ENCODE results near the gene ADH1C. TPM values are rescaled to one million over a fixed set of nuclear protein-coding genes. Genes with fewer than 3 reads are reported as not detected.
"Not testable (repeated sequence)": the region's sequence is repeated elsewhere in the genome, so short reads cannot be mapped to it uniquely, and the experiment has no call there.

The ADH1C gene
- total RNA-seq, 2 experiments from 2014 or later: not detected

DNA sequence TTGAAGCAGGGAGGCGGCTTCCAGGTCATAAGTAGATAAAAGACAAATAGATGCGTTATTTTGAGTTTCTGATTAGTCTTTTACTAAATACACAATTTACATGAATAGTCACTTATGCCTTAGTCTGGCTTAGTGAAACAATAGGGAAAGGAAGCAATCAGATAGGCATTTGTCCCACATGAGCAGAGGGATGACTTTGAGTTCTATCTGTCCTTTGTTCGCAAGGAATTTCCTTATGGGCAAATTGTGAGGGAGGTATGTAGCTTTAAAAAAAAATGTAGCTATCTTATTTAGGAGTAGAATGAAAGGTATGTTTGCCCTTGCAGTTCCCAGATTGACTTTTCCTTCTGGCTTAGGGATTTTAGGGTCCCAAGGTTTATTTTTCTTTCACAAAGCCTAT is 26.3 kb upstream of the ADH1C start:
- Histone ChIP-seq H3K27me3 (ENCODE audit: control insufficient read depth in 1 of 2, insufficient read depth in 2 of 2, low read length in 2 of 2) (no peaks in the 10 kb centered on the region), H3K4me1 (ENCODE audit: insufficient read depth, low read length) (no peaks in the 10 kb centered on the region), H3K27ac (ENCODE audit: low read depth in 1 of 2, low read length in 2 of 2) (no peak overlapping the region), H3K4me3 (ENCODE audit: low read length) (no peak overlapping the region), H3K36me3 (ENCODE audit: insufficient read depth, low read length) (no peaks in the 10 kb centered on the region), H3K9me3 (ENCODE audit: control insufficient read depth in 1 of 2, insufficient read depth in 1 of 2, low read length in 2 of 2) (peaks cover 0 to 4% of the 10 kb centered on the region in 2 experiments)
- Mint-ChIP-seq H3K4me1 (ENCODE audit: low read depth) (no peaks in the 10 kb centered on the region), H3K4me3 (no peak overlapping the region), H3K9me3 (peaks cover 3% of the 10 kb centered on the region), H3K36me3 (ENCODE audit: low read depth) (no peaks in the 10 kb centered on the region), H3K27me3 (peaks cover 24% of the 10 kb centered on the region), H3K27ac (no peak overlapping the region)
- intact Hi-C loops (cut with DNase I, micrococcal nuclease): no loop called here
- DNase-seq (no peak), ATAC-seq (ENCODE audit: poor library complexity) (no peak)
- POLR2A ChIA-PET: no interaction called here
- TF ChIP-seq, protein P1, sequence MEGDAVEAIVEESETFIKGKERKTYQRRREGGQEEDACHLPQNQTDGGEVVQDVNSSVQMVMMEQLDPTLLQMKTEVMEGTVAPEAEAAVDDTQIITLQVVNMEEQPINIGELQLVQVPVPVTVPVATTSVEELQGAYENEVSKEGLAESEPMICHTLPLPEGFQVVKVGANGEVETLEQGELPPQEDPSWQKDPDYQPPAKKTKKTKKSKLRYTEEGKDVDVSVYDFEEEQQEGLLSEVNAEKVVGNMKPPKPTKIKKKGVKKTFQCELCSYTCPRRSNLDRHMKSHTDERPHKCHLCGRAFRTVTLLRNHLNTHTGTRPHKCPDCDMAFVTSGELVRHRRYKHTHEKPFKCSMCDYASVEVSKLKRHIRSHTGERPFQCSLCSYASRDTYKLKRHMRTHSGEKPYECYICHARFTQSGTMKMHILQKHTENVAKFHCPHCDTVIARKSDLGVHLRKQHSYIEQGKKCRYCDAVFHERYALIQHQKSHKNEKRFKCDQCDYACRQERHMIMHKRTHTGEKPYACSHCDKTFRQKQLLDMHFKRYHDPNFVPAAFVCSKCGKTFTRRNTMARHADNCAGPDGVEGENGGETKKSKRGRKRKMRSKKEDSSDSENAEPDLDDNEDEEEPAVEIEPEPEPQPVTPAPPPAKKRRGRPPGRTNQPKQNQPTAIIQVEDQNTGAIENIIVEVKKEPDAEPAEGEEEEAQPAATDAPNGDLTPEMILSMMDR (IDR thresholded peaks at IDR 0.05): no peak
- CTCF ChIA-PET: no interaction called here

DNA sequence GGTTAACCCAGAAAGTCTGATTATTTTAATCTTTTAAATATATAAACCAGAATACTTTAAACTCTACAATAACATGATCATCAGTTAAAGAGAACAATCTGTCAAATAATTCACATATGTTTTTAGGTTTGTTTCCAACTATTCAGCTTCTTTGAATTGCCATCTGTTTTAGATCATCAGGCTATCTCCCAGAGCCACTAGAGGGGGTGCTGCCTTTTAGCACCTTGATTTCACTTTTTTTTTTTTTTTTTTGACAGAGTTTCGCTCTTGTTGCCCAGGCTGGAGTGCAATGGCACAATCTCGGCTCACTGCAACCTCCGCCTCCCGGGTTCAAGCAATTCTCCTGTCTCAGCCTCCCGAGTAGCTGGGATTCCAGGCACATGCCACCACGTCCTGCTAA is 24.8 kb upstream of the ADH1C start:
- H3K4me3 Mint-ChIP-seq; H3K9me3 ChIP-seq (ENCODE audit: control insufficient read depth in 1 of 2, insufficient read depth in 1 of 2, low read length in 2 of 2); POLR2A ChIA-PET; H3K27me3 ChIP-seq (ENCODE audit: control insufficient read depth in 1 of 2, insufficient read depth in 2 of 2, low read length in 2 of 2); H3K4me3 ChIP-seq (ENCODE audit: low read length); DNase-seq; H3K36me3 ChIP-seq (ENCODE audit: insufficient read depth, low read length); H3K9me3 Mint-ChIP-seq; H3K27ac ChIP-seq (ENCODE audit: low read depth in 1 of 2, low read length in 2 of 2); H3K4me1 Mint-ChIP-seq (ENCODE audit: low read depth); ATAC-seq (ENCODE audit: poor library complexity); H3K36me3 Mint-ChIP-seq (ENCODE audit: low read depth); intact Hi-C loops (cut with DNase I, micrococcal nuclease); H3K4me1 ChIP-seq (ENCODE audit: insufficient read depth, low read length); H3K27ac Mint-ChIP-seq: not testable (repeated sequence)
- CTCF ChIA-PET: interaction anchor here (0.6 to 0.7 kb wide), 2 partner anchors 12 to 14 kb away, joined by 3 read pairs; no protein-coding TSS in a partner anchor
- peaks cover 24% of the 10 kb centered on the region for H3K27me3 Mint-ChIP-seq

DNA sequence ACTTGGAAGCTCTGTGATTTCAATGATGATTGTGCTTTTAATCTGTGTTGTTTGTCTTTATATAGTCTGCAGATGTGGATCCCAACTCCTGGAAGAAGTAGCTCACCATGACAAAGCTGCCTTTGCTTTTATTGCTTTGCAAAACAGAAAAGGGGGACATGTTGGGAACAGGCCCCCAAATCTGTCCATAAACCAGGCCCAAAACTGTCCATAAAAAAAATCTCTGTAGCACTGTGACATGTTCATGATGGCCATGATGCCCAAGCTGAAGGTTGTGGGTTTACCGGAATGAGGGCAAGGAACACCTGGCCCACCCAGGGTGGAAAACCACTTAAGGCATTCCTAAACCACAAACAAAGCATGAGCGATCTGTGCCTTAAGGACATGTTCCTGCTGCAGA is 19.9 kb upstream of the ADH1C start:
- ATAC-seq (ENCODE audit: poor library complexity); H3K4me3 Mint-ChIP-seq; H3K9me3 Mint-ChIP-seq; CTCF ChIA-PET; H3K4me1 ChIP-seq (ENCODE audit: insufficient read depth, low read length); H3K27ac ChIP-seq (ENCODE audit: low read depth in 1 of 2, low read length in 2 of 2); H3K9me3 ChIP-seq (ENCODE audit: control insufficient read depth in 1 of 2, insufficient read depth in 1 of 2, low read length in 2 of 2); DNase-seq; POLR2A ChIA-PET; H3K27ac Mint-ChIP-seq; H3K36me3 Mint-ChIP-seq (ENCODE audit: low read depth); intact Hi-C loops (cut with DNase I, micrococcal nuclease); H3K4me3 ChIP-seq (ENCODE audit: low read length); H3K36me3 ChIP-seq (ENCODE audit: insufficient read depth, low read length); H3K4me1 Mint-ChIP-seq (ENCODE audit: low read depth); H3K27me3 ChIP-seq (ENCODE audit: control insufficient read depth in 1 of 2, insufficient read depth in 2 of 2, low read length in 2 of 2): not testable (repeated sequence)
- peaks cover 31% of the 10 kb centered on the region for H3K27me3 Mint-ChIP-seq

DNA sequence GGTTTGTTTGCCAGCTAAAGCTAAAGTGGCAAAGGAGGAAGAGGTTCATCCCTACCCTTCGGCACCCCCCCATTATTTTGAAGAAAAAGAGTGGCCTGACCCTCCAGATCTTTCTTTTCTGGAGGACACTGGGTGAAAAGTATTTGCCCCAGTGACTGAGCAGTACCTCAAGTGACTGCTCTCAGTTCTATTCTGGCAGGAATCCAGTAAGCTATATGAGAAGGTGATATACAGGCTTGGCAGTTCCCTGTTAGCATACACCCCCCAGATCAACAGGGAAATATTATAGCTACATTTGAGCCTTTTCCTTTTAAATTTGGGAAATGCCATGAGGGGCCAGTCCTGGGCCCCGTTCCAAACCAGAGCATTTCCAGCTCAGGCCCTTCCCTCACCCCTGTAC is 15.3 kb upstream of the ADH1C start:
- H3K4me3 Mint-ChIP-seq; H3K4me3 ChIP-seq (ENCODE audit: low read length); POLR2A ChIA-PET; DNase-seq; ATAC-seq (ENCODE audit: poor library complexity); H3K27ac Mint-ChIP-seq; H3K9me3 Mint-ChIP-seq; H3K36me3 ChIP-seq (ENCODE audit: insufficient read depth, low read length); H3K27ac ChIP-seq (ENCODE audit: low read depth in 1 of 2, low read length in 2 of 2); H3K4me1 ChIP-seq (ENCODE audit: insufficient read depth, low read length); H3K4me1 Mint-ChIP-seq (ENCODE audit: low read depth); H3K9me3 ChIP-seq (ENCODE audit: control insufficient read depth in 1 of 2, insufficient read depth in 1 of 2, low read length in 2 of 2); H3K36me3 Mint-ChIP-seq (ENCODE audit: low read depth); intact Hi-C loops (cut with DNase I, micrococcal nuclease); H3K27me3 ChIP-seq (ENCODE audit: control insufficient read depth in 1 of 2, insufficient read depth in 2 of 2, low read length in 2 of 2): not testable (repeated sequence)
- CTCF ChIA-PET: interaction anchor here (1.3 kb wide), 1 partner anchor 10 kb away, joined by 3 read pairs; no protein-coding TSS in a partner anchor
- peaks cover 34% of the 10 kb centered on the region for H3K27me3 Mint-ChIP-seq

All from CD4-positive, alpha-beta T cell (primary cell).